A673 (cell line): ENCODE data around the gene SCUBE3. TPM values are rescaled to one million over a fixed set of nuclear protein-coding genes. Genes with fewer than 3 reads are reported as not detected.

Experiments
- BruUV-seq: library from RNA; stranded (reverse); fragments of 400-500 nt; replicated peaks from 2 replicates; lab custom pipeline; 2021; lab: Mats Ljungman, UMichigan
- CTCF ChIA-PET: fragments of 300-600 bp; sonication (Branson Sonifier 250); formaldehyde crosslinking; loops from one replicate; lab custom pipeline; 2022; ENCODE audit warnings: antibody characterized with exemption; lab: Charles Lee
- POLR2A ChIA-PET: fragments of 300-600 bp; sonication (Branson Sonifier 250); formaldehyde crosslinking; loops from one replicate; lab custom pipeline; 2022; ENCODE audit warnings: antibody characterized with exemption; ENCODE audit not compliant: low non-redundant PET; lab: Charles Lee
- DNase-seq: peaks from one replicate; pipeline ENCODE4 v3.0.0-alpha.2; 2015; ENCODE audit warnings: low spot score
- H3K27ac ChIP-seq: fragments of 200-600 bp; sonication (generic); 2 replicates; pipeline ENCODE4 v1.5.1; 2016; ENCODE audit warnings: mixed run types, low read depth, mild to moderate bottlenecking, mixed read lengths, antibody characterized with exemption, low read length; ENCODE audit not compliant: poor library complexity, severe bottlenecking
- H3K27me3 ChIP-seq: fragments of 200-600 bp; sonication (generic); replicated peaks from 2 replicates; pipeline ENCODE4 v1.6.1; 2017; ENCODE audit warnings: mixed run types, low read depth, mild to moderate bottlenecking, mixed read lengths, antibody characterized with exemption, low read length; ENCODE audit not compliant: insufficient read depth, poor library complexity
- H3K36me3 ChIP-seq: fragments of 200-600 bp; sonication (generic); 2 replicates; pipeline ENCODE4 v1.6.1; 2016; ENCODE audit warnings: mixed run types, mild to moderate bottlenecking, mixed read lengths, antibody characterized with exemption, low read length; ENCODE audit not compliant: insufficient read depth, poor library complexity, severe bottlenecking
- H3K4me1 ChIP-seq: fragments of 200-600 bp; sonication (generic); 2 replicates; pipeline ENCODE4 v1.6.1; 2017; ENCODE audit warnings: mixed run types, mild to moderate bottlenecking, mixed read lengths, antibody characterized with exemption, low read length; ENCODE audit not compliant: insufficient read depth, poor library complexity, severe bottlenecking
- H3K4me3 ChIP-seq: fragments of 200-600 bp; sonication (generic); 2 replicates; pipeline ENCODE4 v1.5.1; 2016; ENCODE audit warnings: low read depth, mixed run types, mild to moderate bottlenecking, mixed read lengths, low read length; ENCODE audit not compliant: poor library complexity, severe bottlenecking
- H3K9me3 ChIP-seq: fragments of 200-600 bp; sonication (generic); 2 replicates; pipeline ENCODE4 v1.6.1; 2016; ENCODE audit warnings: mixed run types, low read depth, mild to moderate bottlenecking, mixed read lengths, antibody characterized with exemption, low read length; ENCODE audit not compliant: poor library complexity, severe bottlenecking
- EZH2 ChIP-seq: fragments of 200-600 bp; sonication (generic); IDR thresholded peaks from 2 replicates; pipeline ENCODE4 v1.6.1; 2017; ENCODE audit warnings: borderline replicate concordance, low read depth, mild to moderate bottlenecking, mixed read lengths, antibody characterized with exemption, low read length; ENCODE audit not compliant: poor library complexity, severe bottlenecking
- intact Hi-C: fragments of 100-400 bp; cut with micrococcal nuclease; formaldehyde crosslinking; loops from one replicate; pipeline ENCODE4 v1.10.0; 2022; ENCODE audit not compliant: unreplicated experiment
- total RNA-seq: library from RNA; stranded (reverse); gene quantifications from 2 replicates; pipeline ENCODE4 v1.2.3, GENCODE V29; 2021
- TF ChIP-seq, protein P1 (sequence below): fragments of 300-800, 200-600 bp; sonication (generic); conservative IDR thresholded peaks from 2 replicates; pipeline ENCODE4 v1.5.1; 2017; ENCODE audit warnings: low read depth, mild to moderate bottlenecking, antibody characterized with exemption, low read length, moderate library complexity, mixed read lengths

SCUBE3 gene
- total RNA-seq, 1 experiment from 2014 or later, result 0.04 TPM

DNA sequence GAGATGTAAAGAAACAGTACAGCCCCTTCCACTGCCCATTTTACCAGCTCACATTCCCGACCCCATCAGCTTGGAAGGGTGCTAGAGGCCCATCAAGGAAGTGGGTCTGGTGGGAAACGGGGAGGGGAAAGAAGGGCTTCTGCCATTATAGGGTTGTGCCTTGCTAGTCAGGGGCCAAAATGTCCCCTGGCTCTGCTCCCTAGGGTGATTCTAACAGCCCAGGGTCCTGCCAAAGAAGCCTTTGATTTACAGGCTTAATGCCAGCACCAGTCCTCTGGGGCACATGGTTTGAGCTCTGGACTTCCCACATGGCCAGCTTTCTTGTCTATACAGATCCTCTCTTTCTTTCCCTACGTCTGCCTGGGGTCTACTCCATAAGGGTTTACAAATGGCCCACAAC lies 35.2 kb downstream of the SCUBE3 start:
- TF ChIP-seq, protein P1, sequence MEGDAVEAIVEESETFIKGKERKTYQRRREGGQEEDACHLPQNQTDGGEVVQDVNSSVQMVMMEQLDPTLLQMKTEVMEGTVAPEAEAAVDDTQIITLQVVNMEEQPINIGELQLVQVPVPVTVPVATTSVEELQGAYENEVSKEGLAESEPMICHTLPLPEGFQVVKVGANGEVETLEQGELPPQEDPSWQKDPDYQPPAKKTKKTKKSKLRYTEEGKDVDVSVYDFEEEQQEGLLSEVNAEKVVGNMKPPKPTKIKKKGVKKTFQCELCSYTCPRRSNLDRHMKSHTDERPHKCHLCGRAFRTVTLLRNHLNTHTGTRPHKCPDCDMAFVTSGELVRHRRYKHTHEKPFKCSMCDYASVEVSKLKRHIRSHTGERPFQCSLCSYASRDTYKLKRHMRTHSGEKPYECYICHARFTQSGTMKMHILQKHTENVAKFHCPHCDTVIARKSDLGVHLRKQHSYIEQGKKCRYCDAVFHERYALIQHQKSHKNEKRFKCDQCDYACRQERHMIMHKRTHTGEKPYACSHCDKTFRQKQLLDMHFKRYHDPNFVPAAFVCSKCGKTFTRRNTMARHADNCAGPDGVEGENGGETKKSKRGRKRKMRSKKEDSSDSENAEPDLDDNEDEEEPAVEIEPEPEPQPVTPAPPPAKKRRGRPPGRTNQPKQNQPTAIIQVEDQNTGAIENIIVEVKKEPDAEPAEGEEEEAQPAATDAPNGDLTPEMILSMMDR, result no peak
- no peak for TF ChIP-seq EZH2
- ChIA-PET CTCF (no interaction called here), POLR2A (interaction anchor here (0.7 kb wide), 1 partner anchor 508 kb away, joined by 6 read pairs; no protein-coding TSS in a partner anchor)
- intact Hi-C loops, result no loop called here
- DNase-seq, result no peak
- Histone ChIP-seq H3K36me3 (no peaks in the 10 kb centered on the region), H3K4me1 (no peaks in the 10 kb centered on the region), H3K27me3 (no peaks in the 10 kb centered on the region), H3K4me3 (no peak overlapping the region), H3K9me3 (no peaks in the 10 kb centered on the region), H3K27ac (peak overlapping the region; percentile 33)
- BruUV-seq, result no TSS peak

DNA sequence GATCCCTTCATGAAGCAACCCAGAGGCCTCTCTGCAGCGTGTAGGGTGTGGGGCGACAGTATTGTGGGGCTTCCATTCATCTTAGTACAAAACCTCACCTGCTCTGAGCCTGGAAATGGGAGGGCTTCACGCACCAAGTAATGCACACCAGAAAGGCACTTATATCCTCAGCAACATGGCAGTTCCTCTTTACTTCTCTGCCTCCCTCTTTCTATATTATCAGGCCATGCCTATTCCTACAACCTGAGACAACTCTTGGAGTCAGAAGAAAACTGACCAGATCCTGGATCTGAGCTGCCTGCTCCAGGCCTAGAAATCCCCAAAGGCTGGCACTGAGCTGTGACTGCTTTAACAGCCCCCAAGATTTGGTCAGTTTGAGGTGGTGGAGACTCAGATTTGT lies 38.2 kb downstream of the SCUBE3 start:
- Histone ChIP-seq H3K27me3 (no peaks in the 10 kb centered on the region), H3K27ac (no peak overlapping the region), H3K9me3 (no peaks in the 10 kb centered on the region), H3K36me3 (no peaks in the 10 kb centered on the region), H3K4me1 (no peaks in the 10 kb centered on the region), H3K4me3 (no peak overlapping the region)
- ChIA-PET POLR2A (no interaction called here), CTCF (no interaction called here)
- no TSS peak for BruUV-seq
- TF ChIP-seq, protein P1, result no peak
- no peak for TF ChIP-seq EZH2
- DNase-seq, result no peak
- intact Hi-C loops, result no loop called here

DNA sequence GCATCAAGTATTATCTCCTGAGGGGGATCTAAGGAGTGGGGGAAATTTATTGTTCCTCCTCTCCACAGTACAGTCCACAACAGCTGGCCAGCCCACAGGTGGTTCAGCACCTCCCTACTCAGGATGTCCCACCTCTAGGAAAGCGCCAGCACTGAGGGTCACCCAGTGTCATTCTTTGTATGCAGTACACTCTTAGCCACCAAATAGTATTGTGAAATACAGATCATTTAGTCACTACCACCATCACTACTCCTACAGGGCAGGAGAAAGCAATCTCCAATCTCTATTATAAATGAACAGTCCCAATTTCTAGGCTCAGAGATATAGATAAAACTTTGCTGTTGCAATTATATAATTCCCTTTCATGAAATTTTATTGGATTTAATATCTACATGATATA lies 39.5 kb downstream of the SCUBE3 start:
- intact Hi-C loops, result no loop called here
- CTCF ChIA-PET, result no interaction called here
- Histone ChIP-seq H3K4me3 (no peak overlapping the region), H3K9me3 (no peaks in the 10 kb centered on the region), H3K27ac (no peak overlapping the region), H3K36me3 (no peaks in the 10 kb centered on the region), H3K27me3 (no peaks in the 10 kb centered on the region), H3K4me1 (no peaks in the 10 kb centered on the region)
- DNase-seq, result no peak
- BruUV-seq, result no TSS peak
- TF ChIP-seq, protein P1, result no peak
- no peak for TF ChIP-seq EZH2
- POLR2A ChIA-PET, result no interaction called here
